K562 (cell line): ENCODE measurements around the gene SHROOM3. TPM values are rescaled to one million over a fixed set of nuclear protein-coding genes. Genes with fewer than 3 reads are reported as not detected.

ENCODE experiments used
- ATAC-seq: fragments of 200-7000 bp; cut with Tn5 transposase; 3 replicates; pipeline ENCODE4 v1.9.1; 2020; ENCODE audit warnings: moderate library complexity
- BruUV-seq: library from RNA; stranded (reverse); fragments of 400-500 nt; replicated peaks from 2 replicates; lab custom pipeline; 2021; lab: Mats Ljungman, UMichigan
- CTCF ChIA-PET: fragments of 300-600 bp; formaldehyde crosslinking; extraction: SDS; loops from one replicate; lab custom pipeline; 2021; ENCODE audit warnings: low intra/inter-chr PET ratio; lab: Yijun Ruan, JAX
- POLR2A ChIA-PET: fragments of 300-600, 350-650 bp; sonication (Branson Sonifier 250); formaldehyde crosslinking; extraction: SDS; loops from one replicate; lab custom pipeline; 2021; ENCODE audit warnings: antibody characterized with exemption, inconsistent platforms; lab: Yijun Ruan, JAX
- DNase-seq, 4 experiments: peaks; one replicate each; pipeline versions ENCODE4 v3.0.0 to v3.0.0-alpha.2; 2011 to 2018; ENCODE audit warnings: low spot score in 3 of 4, mixed read lengths in 3 of 4; ENCODE audit errors: extremely low read depth in 1 of 4
- FAIRE-seq: peaks from 2 replicates; lab custom pipeline; 2011; peaks lifted over from hg19 to GRCh38; lab: Jason Lieb, UNC
- H2AFZ ChIP-seq: 2 replicates; pipeline ENCODE4 v1.6.0; 2011; ENCODE audit warnings: low read depth, low read length, control low read depth, inconsistent platforms
- H3K27ac ChIP-seq: fragments of 200-600 bp; 3 replicates; pipeline ENCODE4 v1.8.0; 2011; ENCODE audit warnings: low read depth, mild to moderate bottlenecking, control low read depth, inconsistent platforms, low read length, moderate library complexity, mixed read lengths; ENCODE audit errors: extremely low read depth
- H3K27me3 ChIP-seq, 2 experiments: fragments of 300-600 bp in 1 of 2; 2 replicates in 1 of 2; 3 replicates in 1 of 2; pipeline versions ENCODE4 v1.6.0 to v1.8.0; 2011; ENCODE audit warnings: inconsistent platforms in 2 of 2, low read length in 2 of 2, mild to moderate bottlenecking in 1 of 2, mixed read lengths in 1 of 2, moderate library complexity in 1 of 2; ENCODE audit not compliant: control insufficient read depth in 2 of 2, insufficient read depth in 2 of 2
- H3K36me3 ChIP-seq: fragments of 300-600 bp; 3 replicates; pipeline ENCODE4 v1.8.0; 2011; ENCODE audit warnings: mild to moderate bottlenecking, low read length, inconsistent platforms; ENCODE audit not compliant: control insufficient read depth, insufficient read depth
- H3K4me1 ChIP-seq, 2 experiments: fragments of 200-600 bp in 1 of 2; replicated peaks in 1 of 2; 2 replicates in 1 of 2; 3 replicates in 1 of 2; pipeline versions ENCODE4 v1.5.1 to v1.8.0; 2011; ENCODE audit warnings: inconsistent platforms in 2 of 2, low read length in 2 of 2, mild to moderate bottlenecking in 1 of 2, mixed read lengths in 1 of 2, moderate library complexity in 1 of 2; ENCODE audit not compliant: control insufficient read depth in 2 of 2, insufficient read depth in 2 of 2
- H3K4me2 ChIP-seq: 2 replicates; pipeline ENCODE4 v1.6.1; 2011; ENCODE audit warnings: low read length, control low read depth, inconsistent platforms, mixed read lengths; ENCODE audit not compliant: insufficient read depth
- H3K4me3 ChIP-seq: fragments of 200-600 bp; sonication (generic), shearing (Covaris generic); 2 replicates; pipeline ENCODE4 v1.5.1; 2016; ENCODE audit warnings: control low read depth, inconsistent platforms
- H3K79me2 ChIP-seq: fragments of 200-600 bp; 3 replicates; pipeline ENCODE4 v1.8.0; 2011; ENCODE audit warnings: low read length, inconsistent platforms; ENCODE audit not compliant: control insufficient read depth, insufficient read depth
- H3K9ac ChIP-seq, 2 experiments: 2 replicates each; pipeline versions ENCODE4 v1.6.0 to v1.6.1; 2011; ENCODE audit warnings: low read depth in 2 of 2, low read length in 2 of 2, control low read depth in 1 of 2, inconsistent platforms in 1 of 2, mild to moderate bottlenecking in 1 of 2, mixed read lengths in 1 of 2; ENCODE audit not compliant: insufficient read depth in 1 of 2
- H3K9me1 ChIP-seq: one replicate; pipeline ENCODE4 v1.6.0; 2011; ENCODE audit warnings: inconsistent platforms, mild to moderate bottlenecking, low read length, moderate library complexity; ENCODE audit not compliant: control insufficient read depth, insufficient read depth
- H3K9me3 ChIP-seq: replicated peaks from 2 replicates; pipeline ENCODE4 v1.5.1; 2011; ENCODE audit warnings: low read depth, low read length, inconsistent platforms; ENCODE audit not compliant: control insufficient read depth, insufficient read depth
- H4K20me1 ChIP-seq: replicated peaks from 2 replicates; pipeline ENCODE4 v1.6.1; 2011; ENCODE audit warnings: low read length, inconsistent platforms, mixed read lengths; ENCODE audit not compliant: control insufficient read depth, insufficient read depth
- CREB5 ChIP-seq: fragments of 250-450 bp; sonication (Bioruptor Pico); IDR thresholded peaks from 2 replicates; pipeline ENCODE4 v1.5.0; 2020; ENCODE audit warnings: mild to moderate bottlenecking
- KAT8 ChIP-seq: fragments of 450-650 bp; IDR thresholded peaks from 2 replicates; pipeline ENCODE4 v1.6.1; 2016; ENCODE audit warnings: low read depth, mild to moderate bottlenecking
- KDM5B ChIP-seq: fragments of 200-600 bp; sonication (generic); IDR thresholded peaks from 2 replicates; pipeline ENCODE4 v1.6.1; 2012; ENCODE audit warnings: low read depth, mild to moderate bottlenecking, moderate library complexity, low read length, control low read depth, inconsistent platforms; ENCODE audit not compliant: insufficient replicate concordance
- WGBS: fragments of 100-300 bp; shearing (Covaris generic); methylation state at CpG from one replicate; pipeline ENCODE4 v1.1.6; 2016; ENCODE audit warnings: low coverage, mixed read lengths; ENCODE audit not compliant: insufficient coverage; ENCODE audit errors: missing lambda C conversion rate; 5-methylcytosine and 5-hydroxymethylcytosine counted together
- in situ Hi-C: fragments of 300-500 bp; cut with MboI; formaldehyde crosslinking; loops from 4 replicates; pipeline ENCODE4 v1.15.0; 2018; ENCODE audit warnings: inconsistent platforms, mixed read lengths
- intact Hi-C: fragments of 100-400 bp; cut with micrococcal nuclease; formaldehyde crosslinking; loops from 2 replicates; pipeline ENCODE4 v1.14.2; 2022
- polyA plus RNA-seq, 8 experiments: library from polyadenylated mRNA; depleted of rRNA in 4 of 8; stranded (reverse) in 5 of 8; unstranded in 3 of 8; fragments of >200 nt; fragmentation: Nextera tagmentation in 2 of 8; fragmentation: Illumina TruSeq in 1 of 8; extraction: Ambion mirVana in 2 of 8; extraction: Trizol in 1 of 8; gene quantifications; 2 replicates each; pipeline versions ENCODE4 v1.2.1 to v1.2.3, GENCODE V29; 2011 to 2014; ENCODE audit warnings: inconsistent platforms in 1 of 8, missing spikeins in 1 of 8
- total RNA-seq, 7 experiments: library from RNA; depleted of rRNA in 6 of 7; stranded (reverse); fragments of >200 nt in 6 of 7; fragmentation: Illumina TruSeq in 2 of 7; extraction: Trizol in 2 of 7; gene quantifications; 2 replicates each; pipeline versions ENCODE4 v1.2.1 to v1.2.3, GENCODE V29; 2011 to 2021; ENCODE audit warnings: low replicate concordance in 1 of 7

The SHROOM3 gene
- total and polyA plus RNA-seq, 9 of the 15 experiments (the other 6 are each of a cell fraction or from before 2014, with no cell fraction given), result 0.01 to 0.07 TPM; not detected in 7

- no peak for TF ChIP-seq KDM5B
- no peak for TF ChIP-seq CREB5 (CRISPR knock-in tag)
- no peak for TF ChIP-seq KAT8
- no peak overlapping the region for H2AFZ ChIP-seq
- no peak overlapping the region for H3K4me2 ChIP-seq
- no peaks in the 10 kb centered on the region for H3K9me3 ChIP-seq
- no peak overlapping the region for H3K9ac ChIP-seq
- H4K20me1 ChIP-seq, result no peaks in the 10 kb centered on the region; the same call in 1 of the 2 replicates
- ATAC-seq, result no peak
- no TSS peak for BruUV-seq
- peaks cover 4 to 10% of the 10 kb centered on the region in 2 experiments; a peak in 3 of 5 replicates for H3K27me3 ChIP-seq
- no peak for FAIRE-seq
- POLR2A ChIA-PET, result no interaction called here
- in situ Hi-C loops, result no loop called here
- no peak for DNase-seq
- no peaks in the 10 kb centered on the region for H3K36me3 ChIP-seq
- H3K4me1 ChIP-seq, result peaks cover 0 to 5% of the 10 kb centered on the region in 2 experiments; a peak in 2 of 5 replicates
- no peak overlapping the region for H3K4me3 ChIP-seq
- 12% methylated on average over 13 of the region's 13 CpGs for WGBS
- H3K79me2 ChIP-seq, result no peaks in the 10 kb centered on the region
- CTCF ChIA-PET, result no interaction called here
- no peaks in the 10 kb centered on the region for H3K9me1 ChIP-seq
- intact Hi-C loops, result no loop called here
- no peak overlapping the region for H3K27ac ChIP-seq
Observed at GRCh38 chr4:76688619-76689144, 253.7 kb downstream of the SHROOM3 start.
